ENCODE measurements around the gene SORL1. TPM values are rescaled to one million over a fixed set of nuclear protein-coding genes. Genes with fewer than 3 reads are reported as not detected.

The SORL1 gene
- total RNA-seq, 4 donors from 2014 or later = 12.1 to 42.8 (median 21.0) TPM

DNA sequence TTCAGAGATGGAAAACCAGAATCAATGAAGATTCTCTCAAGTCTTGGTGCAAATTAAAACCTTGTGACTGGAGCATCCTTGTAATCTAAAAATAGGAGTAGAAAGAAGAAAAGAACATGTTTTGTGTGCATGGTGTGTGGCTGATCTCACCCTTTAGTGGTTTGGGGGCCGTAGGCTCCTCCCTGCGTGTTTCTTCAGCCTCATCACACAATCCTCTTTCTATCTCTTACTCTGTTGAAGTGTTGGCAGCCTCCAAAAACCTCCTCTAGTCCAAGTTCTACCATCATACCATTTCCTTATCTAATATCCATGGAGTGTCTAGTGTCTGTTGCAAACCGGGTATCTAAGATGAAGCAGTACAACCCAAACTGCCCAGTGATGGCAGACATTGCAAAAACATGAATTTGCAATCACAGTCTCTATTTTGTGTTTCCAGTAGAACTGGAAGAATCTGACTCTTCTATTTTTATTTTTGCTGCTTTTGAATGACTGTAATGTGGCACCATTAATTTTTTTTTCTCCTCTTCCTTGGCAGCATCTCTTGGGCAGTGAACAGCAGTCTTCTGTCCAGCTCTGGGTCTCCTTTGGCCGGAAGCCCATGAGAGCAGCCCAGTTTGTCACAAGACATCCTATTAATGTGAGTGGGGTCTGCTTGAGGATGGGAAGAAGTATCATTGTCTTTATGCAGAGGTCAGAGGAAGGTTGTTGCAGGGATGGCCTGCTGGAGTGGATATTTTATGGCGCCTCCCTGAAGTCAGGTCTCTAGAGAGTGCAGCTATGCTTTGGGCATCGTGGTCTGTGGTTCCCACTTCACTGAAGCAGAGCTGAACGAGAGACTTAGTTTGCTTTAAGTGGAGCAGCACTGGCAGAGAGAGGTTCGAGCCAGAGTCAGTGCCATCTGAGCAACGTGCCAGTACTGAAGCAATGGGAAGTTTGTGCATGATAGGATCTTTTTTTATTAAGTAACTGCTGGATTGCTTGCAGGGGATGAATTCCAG, 60.7 kb downstream of the SORL1 start:
- no peak for DNase-seq (ENCODE audit: low spot score in 2 of 2)
- 81% methylated on average over 7 of the region's 9 CpGs for WGBS
- Histone ChIP-seq H3K4me1 (no peaks in the 10 kb centered on the region), H3K27ac (no peak overlapping the region), H3K4me3 (no peak overlapping the region), H3K9me3 (no peaks in the 10 kb centered on the region), H3K27me3 (no peaks in the 10 kb centered on the region), H3K36me3 (no peaks in the 10 kb centered on the region)
- no peak for TF ChIP-seq POLR2A (IDR thresholded peaks at IDR 0.05)
- TF ChIP-seq POLR2AphosphoS5 (IDR thresholded peaks at IDR 0.05) = no peak
- no peak for TF ChIP-seq CTCF (IDR thresholded peaks at IDR 0.05)
- no peak for TF ChIP-seq EP300 (IDR thresholded peaks at IDR 0.05)

- DNase-seq (ENCODE audit: low spot score in 2 of 2) = no peak
- Histone ChIP-seq H3K4me3 (no peak overlapping the region), H3K4me1 (no peaks in the 10 kb centered on the region), H3K9me3 (no peaks in the 10 kb centered on the region), H3K27ac (peak overlapping the region; percentile 53), H3K27me3 (no peaks in the 10 kb centered on the region), H3K36me3 (no peaks in the 10 kb centered on the region)
- TF ChIP-seq EP300 (IDR thresholded peaks at IDR 0.05) = no peak
- WGBS = 58% methylated on average over 11 of the region's 11 CpGs
These were observed 61.7 kb downstream of the SORL1 start for GRCh38 chr11:121513807-121514206.

DNA sequence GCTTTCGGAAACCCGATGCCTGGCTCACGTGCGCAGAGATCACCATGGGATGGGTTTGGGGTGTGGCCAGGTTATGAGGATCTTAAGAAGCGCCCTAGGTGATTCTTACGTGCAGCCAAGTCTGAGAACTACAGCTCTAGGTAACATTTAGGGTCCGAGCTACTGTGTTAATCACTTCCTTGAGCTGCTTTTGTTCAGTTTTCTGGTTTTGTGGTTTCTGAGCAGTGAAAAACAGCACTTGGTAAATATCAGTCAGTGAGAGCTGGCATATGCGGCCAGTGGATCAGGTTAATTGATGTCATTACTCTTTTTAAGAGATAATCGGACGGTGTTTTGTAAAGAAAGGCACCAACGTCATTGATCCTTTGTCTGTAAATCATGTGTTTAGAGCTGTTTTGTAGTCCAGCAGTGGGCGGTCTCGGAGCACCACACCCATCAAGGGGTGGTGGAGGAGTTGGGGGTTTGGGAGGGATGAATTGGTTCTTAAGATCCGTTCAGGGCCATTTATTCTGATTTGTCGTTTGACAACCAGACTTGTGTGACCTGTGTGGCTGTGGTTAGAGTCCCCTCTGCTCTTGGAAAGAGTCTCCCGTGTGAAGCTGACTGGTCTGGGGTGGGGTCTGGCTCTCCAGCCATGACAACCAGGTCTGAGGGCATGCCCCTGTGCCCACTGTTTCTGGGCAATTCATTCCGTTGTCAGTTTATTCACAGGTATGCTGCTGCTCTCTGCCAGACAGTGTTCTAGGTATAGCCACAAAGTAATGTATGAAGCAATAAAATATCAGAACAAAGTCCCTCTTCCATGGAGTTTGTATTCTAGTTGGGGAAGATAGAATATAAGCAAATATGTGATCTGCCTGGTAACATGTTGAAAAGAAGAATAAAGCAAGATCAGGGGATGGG, 62.6 kb downstream of the SORL1 start:
- no peaks in the 10 kb centered on the region for H3K36me3 ChIP-seq
- DNase-seq (ENCODE audit: low spot score in 2 of 2) = no peak

DNA sequence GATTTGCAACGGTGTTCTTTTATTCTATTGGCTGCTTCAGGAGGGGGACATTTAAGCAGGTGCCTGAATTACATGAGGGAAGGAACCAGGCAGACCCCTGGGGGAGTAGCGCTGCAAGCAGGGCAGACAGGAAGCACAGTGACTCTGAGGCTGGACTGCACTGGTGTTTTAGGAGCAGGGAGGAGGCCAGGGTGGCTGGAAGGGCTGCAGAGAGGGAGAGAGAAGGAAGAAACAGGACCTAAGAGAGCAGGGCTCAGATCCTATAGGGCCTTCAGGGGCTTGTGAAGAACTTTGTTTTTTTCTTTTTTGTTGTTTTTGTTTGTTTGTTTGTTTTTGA, 63.2 kb downstream of the SORL1 start:
- DNase-seq (ENCODE audit: low spot score in 2 of 2) = no peak
- 86% methylated on average over 2 of the region's 2 CpGs for WGBS

More for the DNA sequence above, 62.6 kb downstream of the SORL1 start:
- TF ChIP-seq POLR2AphosphoS5 (IDR thresholded peaks at IDR 0.05) (no peak), EP300 (IDR thresholded peaks at IDR 0.05) (no peak), CTCF (IDR thresholded peaks at IDR 0.05) (no peak), POLR2A (IDR thresholded peaks at IDR 0.05) (no peak)
- H3K27ac ChIP-seq = peak overlapping the region; percentile 53
- WGBS = 77% methylated on average over 15 of the region's 17 CpGs
- H3K4me3 ChIP-seq = no peak overlapping the region
- no peaks in the 10 kb centered on the region for H3K4me1 ChIP-seq
- no peaks in the 10 kb centered on the region for H3K9me3 ChIP-seq
- H3K27me3 ChIP-seq = no peaks in the 10 kb centered on the region

GRCh38 chr11:121517996-121518395, 65.9 kb downstream of the SORL1 start:
- no peak overlapping the region for H3K27ac ChIP-seq
- TF ChIP-seq EP300 (IDR thresholded peaks at IDR 0.05) (no peak), POLR2A (IDR thresholded peaks at IDR 0.05) (no peak), POLR2AphosphoS5 (IDR thresholded peaks at IDR 0.05) (no peak), CTCF (IDR thresholded peaks at IDR 0.05) (no peak)
- WGBS = 94% methylated on average over 1 of the region's 1 CpG
- H3K9me3 ChIP-seq = no peaks in the 10 kb centered on the region
- H3K36me3 ChIP-seq = no peaks in the 10 kb centered on the region
- H3K27me3 ChIP-seq = no peaks in the 10 kb centered on the region
- no peak for DNase-seq (ENCODE audit: low spot score in 2 of 2)
- no peak overlapping the region for H3K4me3 ChIP-seq
- peaks cover 7% of the 10 kb centered on the region for H3K4me1 ChIP-seq

More for the DNA sequence above, 63.2 kb downstream of the SORL1 start:
- TF ChIP-seq POLR2A (IDR thresholded peaks at IDR 0.05) (no peak), CTCF (IDR thresholded peaks at IDR 0.05) (no peak), EP300 (IDR thresholded peaks at IDR 0.05) (no peak), POLR2AphosphoS5 (IDR thresholded peaks at IDR 0.05) (no peak)
- no peak overlapping the region for H3K4me3 ChIP-seq
- H3K36me3 ChIP-seq = no peaks in the 10 kb centered on the region
- H3K9me3 ChIP-seq = no peaks in the 10 kb centered on the region
- H3K4me1 ChIP-seq = no peaks in the 10 kb centered on the region
- no peaks in the 10 kb centered on the region for H3K27me3 ChIP-seq
- H3K27ac ChIP-seq = no peak overlapping the region

Measured in suprapubic skin (tissue), 4 donors.